Esophagus squamous epithelium (tissue), 5 donors: ENCODE results near the gene APBA2. TPM values are rescaled to one million over a fixed set of nuclear protein-coding genes. Genes with fewer than 3 reads are reported as not detected.

Experiments
- DNase-seq: peaks from one replicate; lab custom pipeline; 2025; lab: John Stamatoyannopoulos, UW
- H3K27ac ChIP-seq, 4 donors: fragments of 200-600 bp; sonication (generic); one replicate each; pipeline ENCODE4 v1.5.1; 2016 to 2019; ENCODE audit warnings: mild to moderate bottlenecking in 1 of 4
- H3K27me3 ChIP-seq, 4 donors: fragments of 200-600 bp; sonication (generic); 1 replicate in 3 of 4; 2 replicates in 1 of 4; pipeline versions ENCODE4 v1.5.1 to v1.6.0; 2017 to 2021; ENCODE audit warnings: antibody characterized with exemption in 1 of 4
- H3K36me3 ChIP-seq, 3 donors: fragments of 200-600 bp; sonication (generic); one replicate each; pipeline ENCODE4 v1.5.1; 2016 to 2019
- H3K4me1 ChIP-seq, 3 donors: fragments of 200-600 bp; sonication (generic); one replicate each; pipeline ENCODE4 v1.5.1; 2017 to 2019
- H3K4me3 ChIP-seq, 4 donors: fragments of 200-600 bp; sonication (generic); 1 replicate in 3 of 4; 2 replicates in 1 of 4; pipeline ENCODE4 v1.5.1; 2016 to 2019; ENCODE audit warnings: mild to moderate bottlenecking in 2 of 4, moderate library complexity in 1 of 4
- H3K9me3 ChIP-seq, 3 donors: fragments of 200-600 bp; sonication (generic); one replicate each; pipeline ENCODE4 v1.5.1; 2016 to 2019
- POLR2A ChIP-seq, 4 donors: fragments of 450-650 bp; IDR thresholded peaks; one replicate each; pipeline ENCODE4 v1.6.1; 2017; ENCODE audit warnings: antibody characterized with exemption in 4 of 4, mild to moderate bottlenecking in 4 of 4, moderate library complexity in 3 of 4
- WGBS, 2 donors: methylation state at CpG; one replicate each; pipeline ENCODE4 v1.1.5; 2018; 5-methylcytosine and 5-hydroxymethylcytosine counted together
- intact Hi-C: fragments of 100-400 bp; cut with DNase I; formaldehyde crosslinking; loops from one replicate; pipeline ENCODE4 v1.15.0; 2022
- total RNA-seq, 4 donors: library from RNA; depleted of rRNA; stranded (reverse); fragments of >200 nt; gene quantifications; one replicate each; pipeline ENCODE4 v1.1.0, GENCODE V29; 2016
- TF ChIP-seq, protein P1 (sequence below), 6 experiments: fragments of 450-650 bp in 4 of 6; fragments of 200-600 bp in 2 of 6; sonication (generic) in 2 of 6; IDR thresholded peaks; one replicate each; pipeline ENCODE4 v1.5.1; 2016 to 2019; ENCODE audit warnings: antibody characterized with exemption in 6 of 6, mild to moderate bottlenecking in 4 of 6, moderate library complexity in 4 of 6
- donor health status: DM: yes; HTN: yes; CAD: no.

The APBA2 gene
- total RNA-seq, 4 donors from 2014 or later: 0.82 to 9.9 (median 1.6) TPM

DNA sequence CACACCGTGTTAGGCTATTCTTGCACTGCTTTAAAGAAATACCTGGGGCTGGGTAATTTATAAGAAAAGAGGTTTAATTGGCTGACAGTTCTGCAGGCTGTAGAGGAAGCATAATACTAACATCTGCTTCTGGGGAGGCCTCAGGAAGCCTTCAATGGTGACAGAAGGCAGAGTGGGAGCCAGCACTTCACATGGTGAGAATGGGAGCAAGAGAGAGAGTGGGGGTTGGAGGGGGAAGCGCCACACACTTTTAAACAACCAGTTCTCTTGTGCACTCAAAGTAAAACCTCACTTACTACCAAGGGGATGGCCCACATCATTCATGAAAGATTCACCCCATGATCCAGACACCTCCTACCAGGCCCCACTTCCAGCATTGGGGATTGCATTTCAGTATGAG is 181.1 kb downstream of the APBA2 start:
- H3K4me1 ChIP-seq: no peaks in the 10 kb centered on the region
- TF ChIP-seq, protein P1, sequence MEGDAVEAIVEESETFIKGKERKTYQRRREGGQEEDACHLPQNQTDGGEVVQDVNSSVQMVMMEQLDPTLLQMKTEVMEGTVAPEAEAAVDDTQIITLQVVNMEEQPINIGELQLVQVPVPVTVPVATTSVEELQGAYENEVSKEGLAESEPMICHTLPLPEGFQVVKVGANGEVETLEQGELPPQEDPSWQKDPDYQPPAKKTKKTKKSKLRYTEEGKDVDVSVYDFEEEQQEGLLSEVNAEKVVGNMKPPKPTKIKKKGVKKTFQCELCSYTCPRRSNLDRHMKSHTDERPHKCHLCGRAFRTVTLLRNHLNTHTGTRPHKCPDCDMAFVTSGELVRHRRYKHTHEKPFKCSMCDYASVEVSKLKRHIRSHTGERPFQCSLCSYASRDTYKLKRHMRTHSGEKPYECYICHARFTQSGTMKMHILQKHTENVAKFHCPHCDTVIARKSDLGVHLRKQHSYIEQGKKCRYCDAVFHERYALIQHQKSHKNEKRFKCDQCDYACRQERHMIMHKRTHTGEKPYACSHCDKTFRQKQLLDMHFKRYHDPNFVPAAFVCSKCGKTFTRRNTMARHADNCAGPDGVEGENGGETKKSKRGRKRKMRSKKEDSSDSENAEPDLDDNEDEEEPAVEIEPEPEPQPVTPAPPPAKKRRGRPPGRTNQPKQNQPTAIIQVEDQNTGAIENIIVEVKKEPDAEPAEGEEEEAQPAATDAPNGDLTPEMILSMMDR (IDR thresholded peaks at IDR 0.05): no peak
- no peak for TF ChIP-seq POLR2A (IDR thresholded peaks at IDR 0.05)
- no peak for DNase-seq
- no peak overlapping the region for H3K27ac ChIP-seq
- WGBS, 2 donors: 81 to 84% methylated on average over 2 of the region's 2 CpGs
- no peaks in the 10 kb centered on the region for H3K36me3 ChIP-seq
- H3K27me3 ChIP-seq: no peaks in the 10 kb centered on the region
- intact Hi-C loops: loop anchor here (10.0 kb wide), 1 partner anchor 58 kb away; no protein-coding TSS in a partner anchor
- no peak overlapping the region for H3K4me3 ChIP-seq
- H3K9me3 ChIP-seq: no peaks in the 10 kb centered on the region

DNA sequence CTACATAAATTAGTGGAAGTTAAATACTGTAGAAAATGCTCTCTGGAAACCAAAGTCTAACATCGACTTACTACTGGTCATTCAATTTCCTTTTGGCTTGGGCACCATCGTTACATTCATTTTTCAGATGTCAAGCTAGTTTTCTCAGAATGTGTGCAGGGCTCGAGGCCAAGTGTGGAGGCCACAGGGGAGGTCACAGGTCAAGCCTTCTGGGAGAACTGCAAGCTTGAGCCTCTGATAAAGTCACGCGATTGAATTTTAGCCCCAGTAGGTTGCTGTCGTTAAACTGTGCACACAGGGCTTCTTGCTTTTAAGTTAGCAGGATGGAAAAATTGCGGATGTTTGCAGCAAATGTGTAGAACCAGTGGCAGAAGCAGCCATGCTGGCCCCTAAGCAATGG is 182.2 kb downstream of the APBA2 start:
- Histone ChIP-seq H3K36me3 (no peaks in the 10 kb centered on the region), H3K9me3 (no peaks in the 10 kb centered on the region), H3K27me3 (no peaks in the 10 kb centered on the region), H3K27ac (no peak overlapping the region), H3K4me3 (no peak overlapping the region), H3K4me1 (no peaks in the 10 kb centered on the region)
- TF ChIP-seq, protein P1 (IDR thresholded peaks at IDR 0.05): no peak
- no peak for DNase-seq
- intact Hi-C loops: loop anchor here (10.0 kb wide), 1 partner anchor 57 kb away; no protein-coding TSS in a partner anchor
- 64 to 68% methylated on average over 7 of the region's 7 CpGs for WGBS, 2 donors

DNA sequence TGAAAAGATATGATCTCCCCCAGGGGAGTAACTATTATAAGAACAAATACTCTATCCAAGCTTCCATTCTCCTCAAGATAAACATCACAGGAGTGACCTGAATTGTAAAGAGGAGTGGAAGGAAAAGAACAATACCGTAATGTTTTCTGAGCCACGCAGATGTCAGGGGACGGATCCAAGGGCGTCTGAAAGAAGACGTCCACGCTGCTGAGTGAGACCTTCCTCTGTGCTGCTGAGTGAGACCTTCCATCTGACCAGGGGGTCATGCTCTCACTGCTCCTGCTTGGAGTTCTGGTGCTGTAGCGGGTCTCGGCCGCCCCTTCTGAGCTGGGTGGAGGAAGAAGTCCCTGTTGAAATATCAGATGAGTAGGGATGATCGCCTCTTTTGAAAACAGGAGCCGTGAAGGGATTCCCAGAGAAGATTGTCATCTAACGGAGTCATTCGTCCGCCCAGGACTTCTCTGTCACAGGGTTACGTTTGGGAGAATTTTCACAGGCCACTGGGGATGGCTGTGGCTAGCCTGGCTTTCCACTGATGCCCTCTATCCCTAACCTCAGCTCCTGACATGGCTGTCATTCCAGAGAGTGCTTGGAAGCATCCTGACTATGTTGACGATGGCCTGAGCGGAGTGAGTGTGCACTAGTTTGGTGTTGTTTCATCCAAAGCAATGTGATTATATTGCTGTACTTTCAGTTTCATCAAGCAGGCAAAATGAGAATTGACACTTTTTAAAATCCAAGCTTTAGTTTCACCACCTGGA is 184.9 kb downstream of the APBA2 start:
- DNase-seq: no peak
- 65 to 66% methylated on average over 14 to 17 of the region's 17 CpGs for WGBS, 2 donors
- H3K9me3 ChIP-seq: no peaks in the 10 kb centered on the region
- no peaks in the 10 kb centered on the region for H3K36me3 ChIP-seq
- no peaks in the 10 kb centered on the region for H3K27me3 ChIP-seq
- H3K27ac ChIP-seq: no peak overlapping the region
- no peaks in the 10 kb centered on the region for H3K4me1 ChIP-seq
- no peak overlapping the region for H3K4me3 ChIP-seq
- TF ChIP-seq, protein P1 (IDR thresholded peaks at IDR 0.05): no peak
- no peak for TF ChIP-seq POLR2A (IDR thresholded peaks at IDR 0.05)
- intact Hi-C loops: no loop called here

DNA sequence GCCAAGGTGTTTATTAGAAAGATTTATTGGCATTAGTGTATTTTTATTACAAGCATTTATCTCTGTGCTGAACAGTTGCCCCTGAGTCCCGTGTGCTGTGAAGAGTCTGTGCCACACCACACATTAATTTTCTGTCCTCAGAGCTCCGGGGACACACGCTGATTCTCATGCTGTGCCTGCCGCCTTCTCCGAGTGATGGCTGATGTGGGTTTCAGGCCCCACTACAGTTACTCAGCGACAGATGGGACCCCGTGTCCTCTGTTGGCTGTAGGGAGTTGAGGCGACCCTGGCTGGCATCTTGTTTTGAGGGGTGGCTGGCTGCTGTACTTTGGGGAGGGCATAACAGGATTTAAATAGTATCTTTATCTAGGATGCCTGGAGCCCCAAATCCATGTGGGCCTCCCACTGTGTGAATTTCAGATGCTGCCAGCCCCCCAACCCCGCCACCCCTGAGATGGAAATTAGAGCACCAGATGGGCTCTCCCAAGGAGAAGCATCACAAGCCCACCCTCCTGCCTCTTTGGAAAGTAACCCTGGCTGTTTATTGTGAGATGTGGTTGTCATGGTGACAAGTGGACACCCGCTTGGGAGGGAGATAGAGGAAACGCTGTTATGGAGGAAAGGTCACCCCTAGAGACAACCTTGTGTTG is 185.6 kb downstream of the APBA2 start:
- Histone ChIP-seq H3K36me3 (no peaks in the 10 kb centered on the region), H3K9me3 (no peaks in the 10 kb centered on the region), H3K27me3 (no peaks in the 10 kb centered on the region), H3K4me3 (no peak overlapping the region), H3K4me1 (no peaks in the 10 kb centered on the region), H3K27ac (no peak overlapping the region)
- TF ChIP-seq POLR2A (IDR thresholded peaks at IDR 0.05): no peak
- TF ChIP-seq, protein P1 (IDR thresholded peaks at IDR 0.05): no peak
- DNase-seq: no peak
- WGBS, 2 donors: 45 to 79% methylated on average over 2 to 7 of the region's 11 CpGs
- intact Hi-C loops: no loop called here

DNA sequence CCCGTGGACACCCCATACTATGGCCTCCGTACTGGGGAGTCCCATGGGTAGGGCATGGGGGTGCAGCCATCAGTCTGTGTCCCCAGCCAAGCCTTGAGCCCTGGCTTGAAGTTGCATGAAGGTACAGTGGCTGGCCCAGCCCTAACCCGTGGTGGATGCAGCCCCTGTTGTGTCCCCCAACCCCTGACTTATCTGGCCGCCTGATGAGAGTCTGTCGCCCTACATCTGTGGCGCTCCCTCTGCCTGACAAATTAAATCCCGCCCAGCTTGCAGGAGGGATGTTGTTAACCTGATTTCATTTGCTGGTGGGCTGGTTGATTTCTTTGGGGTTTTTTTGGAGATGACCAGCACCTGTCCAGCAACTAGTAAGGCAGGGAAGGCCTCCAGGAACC is 186.1 kb downstream of the APBA2 start:
- intact Hi-C loops: no loop called here
- Histone ChIP-seq H3K36me3 (no peaks in the 10 kb centered on the region), H3K27me3 (no peaks in the 10 kb centered on the region), H3K27ac (no peak overlapping the region), H3K9me3 (no peaks in the 10 kb centered on the region), H3K4me1 (no peaks in the 10 kb centered on the region), H3K4me3 (no peak overlapping the region)
- no peak for DNase-seq
- TF ChIP-seq, protein P1 (IDR thresholded peaks at IDR 0.05): no peak
- no peak for TF ChIP-seq POLR2A (IDR thresholded peaks at IDR 0.05)
- 80 to 93% methylated on average over 1 to 6 of the region's 7 CpGs for WGBS, 2 donors
